SK-N-SH treated with all-trans-retinoic acid at 6 μM for 48 hours (cell line): Measurements from ENCODE around the gene UGT1A4.

Source experiments
- ARNTL ChIP-seq: fragments of 450-650 bp; formaldehyde crosslinking; IDR thresholded peaks from 2 replicates; pipeline ENCODE4 v1.5.0; 2020; ENCODE audit warnings: low read depth, mild to moderate bottlenecking, moderate library complexity, borderline replicate concordance
- PATZ1 ChIP-seq: fragments of 250-450 bp; sonication (Bioruptor Pico); IDR thresholded peaks from 2 replicates; pipeline ENCODE4 v1.8.0; 2020; ENCODE audit warnings: mild to moderate bottlenecking, moderate library complexity, borderline replicate concordance
- ZNF8 ChIP-seq: fragments of 450-650 bp; formaldehyde crosslinking; IDR thresholded peaks from 2 replicates; pipeline ENCODE4 v1.5.0; 2020; ENCODE audit warnings: mild to moderate bottlenecking, moderate library complexity

- TF ChIP-seq PATZ1 (CRISPR knock-in tag) = no peak
- no peak for TF ChIP-seq ZNF8 (CRISPR knock-in tag)
- no peak for TF ChIP-seq ARNTL (CRISPR knock-in tag)
These were observed 16.3 kb upstream of the UGT1A4 start for GRCh38 chr2:233702238-233702637.
